WTC11 (cell line): ENCODE data around the gene EIF4H. TPM values are rescaled to one million over a fixed set of nuclear protein-coding genes. Genes with fewer than 3 reads are reported as not detected.

Experiments used
- ATAC-seq: fragments of 200-7000 bp; cut with Tn5 transposase; 2 replicates; pipeline ENCODE4 v1.10.0; 2021; ENCODE audit warnings: mild to moderate bottlenecking, moderate library complexity
- CTCF ChIA-PET: fragments of 300-600 bp; sonication (Branson Sonifier 250); formaldehyde crosslinking; loops from one replicate; lab custom pipeline; 2021; ENCODE audit warnings: antibody characterized with exemption; lab: Charles Lee
- POLR2A ChIA-PET: fragments of 350-600 bp; sonication (Branson Sonifier 250); formaldehyde crosslinking; loops from one replicate; lab custom pipeline; 2021; ENCODE audit warnings: antibody characterized with exemption; lab: Charles Lee
- DNase-seq: peaks from one replicate; pipeline ENCODE4 v3.0.0; 2021; ENCODE audit warnings: low spot score
- H3K27ac Mint-ChIP-seq: 2 replicates; pipeline ENCODE4 v1.8.0; 2021; ENCODE audit warnings: mixed read lengths
- H3K27me3 Mint-ChIP-seq: 2 replicates; pipeline ENCODE4 v1.8.0; 2021; ENCODE audit warnings: low read depth, mild to moderate bottlenecking, moderate library complexity, mixed read lengths
- H3K36me3 Mint-ChIP-seq: 2 replicates; pipeline ENCODE4 v1.8.0; 2021; ENCODE audit warnings: mixed read lengths
- H3K4me1 Mint-ChIP-seq: 2 replicates; pipeline ENCODE4 v1.8.0; 2022; ENCODE audit warnings: mixed read lengths
- H3K4me3 Mint-ChIP-seq: 2 replicates; pipeline ENCODE4 v1.8.0; 2021; ENCODE audit warnings: mild to moderate bottlenecking, moderate library complexity, mixed read lengths
- H3K9me3 Mint-ChIP-seq: 2 replicates; pipeline ENCODE4 v1.8.0; 2021; ENCODE audit warnings: mixed read lengths
- AR ChIP-seq: fragments of 250-450 bp; sonication (Bioruptor Pico); IDR thresholded peaks from 2 replicates; pipeline ENCODE4 v1.9.0; 2021; ENCODE audit warnings: mild to moderate bottlenecking
- ELF4 ChIP-seq: sonication (generic); formaldehyde crosslinking; IDR thresholded peaks from 2 replicates; pipeline ENCODE4 v1.8.1; 2022; ENCODE audit warnings: low read depth, mild to moderate bottlenecking, moderate library complexity, missing genetic modification reagents
- FOXJ3 ChIP-seq: sonication (generic); formaldehyde crosslinking; IDR thresholded peaks from 2 replicates; pipeline ENCODE4 v1.9.0; 2021; ENCODE audit warnings: missing genetic modification reagents, mild to moderate bottlenecking, borderline replicate concordance
- FOXK1 ChIP-seq: sonication (generic); formaldehyde crosslinking; IDR thresholded peaks from 2 replicates; pipeline ENCODE4 v1.8.0; 2022; ENCODE audit warnings: mild to moderate bottlenecking, moderate library complexity, missing genetic modification reagents
- GRHL2 ChIP-seq: fragments of 250-450 bp; sonication (Bioruptor Pico); IDR thresholded peaks from 2 replicates; pipeline ENCODE4 v1.8.0; 2022; ENCODE audit warnings: mild to moderate bottlenecking, moderate library complexity; ENCODE audit not compliant: insufficient replicate concordance, severe bottlenecking
- IRF1 ChIP-seq: sonication (generic); formaldehyde crosslinking; IDR thresholded peaks from 2 replicates; pipeline ENCODE4 v1.8.0; 2023; ENCODE audit warnings: missing genetic modification reagents
- IRF2 ChIP-seq: sonication (generic); formaldehyde crosslinking; IDR thresholded peaks from 2 replicates; pipeline ENCODE4 v1.8.0; 2022; ENCODE audit warnings: low read depth, missing genetic modification reagents, borderline replicate concordance
- MYBL2 ChIP-seq: sonication (generic); formaldehyde crosslinking; IDR thresholded peaks from 2 replicates; pipeline ENCODE4 v1.8.1; 2023; ENCODE audit warnings: mild to moderate bottlenecking, moderate library complexity, missing genetic modification reagents
- PREB ChIP-seq: sonication (generic); formaldehyde crosslinking; IDR thresholded peaks from 2 replicates; pipeline ENCODE4 v1.8.1; 2022; ENCODE audit warnings: mild to moderate bottlenecking, missing genetic modification reagents, moderate library complexity, borderline replicate concordance
- TEAD1 ChIP-seq: sonication (generic); formaldehyde crosslinking; IDR thresholded peaks from 2 replicates; pipeline ENCODE4 v1.8.0; 2022; ENCODE audit warnings: mild to moderate bottlenecking, missing genetic modification reagents
- TP53 ChIP-seq: sonication (generic); formaldehyde crosslinking; IDR thresholded peaks from 2 replicates; pipeline ENCODE4 v1.8.1; 2023; ENCODE audit warnings: mild to moderate bottlenecking, missing genetic modification reagents
- ZBTB21 ChIP-seq: sonication (generic); formaldehyde crosslinking; IDR thresholded peaks from 2 replicates; pipeline ENCODE4 v1.8.1; 2023; ENCODE audit warnings: mild to moderate bottlenecking, missing genetic modification reagents, borderline replicate concordance
- ZNF121 ChIP-seq: sonication (generic); formaldehyde crosslinking; IDR thresholded peaks from 2 replicates; pipeline ENCODE4 v1.8.0; 2023; ENCODE audit warnings: missing genetic modification reagents
- ZNF396 ChIP-seq: fragments of 250-450 bp; sonication (Bioruptor Pico); IDR thresholded peaks from 2 replicates; pipeline ENCODE4 v1.8.0; 2021; ENCODE audit warnings: mild to moderate bottlenecking, moderate library complexity, borderline replicate concordance
- ZSCAN18 ChIP-seq: fragments of 250-450 bp; sonication (Bioruptor Pico); IDR thresholded peaks from 2 replicates; pipeline ENCODE4 v2.1.2; 2022; ENCODE audit warnings: mild to moderate bottlenecking, moderate library complexity
- total RNA-seq: library from RNA; stranded (reverse); gene quantifications from 3 replicates; pipeline ENCODE4 v1.2.3, GENCODE V29; 2021
- TF ChIP-seq, protein P1 (sequence below): sonication (generic); formaldehyde crosslinking; IDR thresholded peaks from 2 replicates; pipeline ENCODE4 v1.8.1; 2023; ENCODE audit warnings: mild to moderate bottlenecking, missing genetic modification reagents
- TF ChIP-seq, protein P2 (sequence below): sonication (generic); formaldehyde crosslinking; IDR thresholded peaks from 2 replicates; pipeline ENCODE4 v1.8.0; 2022; ENCODE audit warnings: mild to moderate bottlenecking, missing genetic modification reagents
- TF ChIP-seq, protein P3 (sequence below): sonication (generic); formaldehyde crosslinking; IDR thresholded peaks from 2 replicates; pipeline ENCODE4 v1.8.0; 2023; ENCODE audit warnings: mild to moderate bottlenecking, missing genetic modification reagents
- TF ChIP-seq, protein P4 (sequence below): sonication (generic); formaldehyde crosslinking; IDR thresholded peaks from 2 replicates; pipeline ENCODE4 v1.8.1; 2022; ENCODE audit warnings: mild to moderate bottlenecking, moderate library complexity, missing genetic modification reagents

The EIF4H gene
- total RNA-seq, 1 experiment from 2014 or later: 355 TPM

GRCh38 chr7:74193913-74194312, 19.8 kb downstream of the EIF4H start:
- CTCF ChIA-PET: interaction anchor here (1.1 to 1.5 kb wide), 2 partner anchors 10 to 12 kb away, joined by 4 to 6 read pairs; no protein-coding TSS in a partner anchor
- POLR2A ChIA-PET: interaction anchor here (1.3 kb wide), 1 partner anchor 11 kb away, joined by 3 read pairs; no protein-coding TSS in a partner anchor
- H3K9me3 Mint-ChIP-seq: no peaks in the 10 kb centered on the region
- ATAC-seq (no peak), DNase-seq (no peak)
- no peaks in the 10 kb centered on the region for H3K4me1 Mint-ChIP-seq
- H3K27me3 Mint-ChIP-seq: no peaks in the 10 kb centered on the region
- TF ChIP-seq, protein P1, sequence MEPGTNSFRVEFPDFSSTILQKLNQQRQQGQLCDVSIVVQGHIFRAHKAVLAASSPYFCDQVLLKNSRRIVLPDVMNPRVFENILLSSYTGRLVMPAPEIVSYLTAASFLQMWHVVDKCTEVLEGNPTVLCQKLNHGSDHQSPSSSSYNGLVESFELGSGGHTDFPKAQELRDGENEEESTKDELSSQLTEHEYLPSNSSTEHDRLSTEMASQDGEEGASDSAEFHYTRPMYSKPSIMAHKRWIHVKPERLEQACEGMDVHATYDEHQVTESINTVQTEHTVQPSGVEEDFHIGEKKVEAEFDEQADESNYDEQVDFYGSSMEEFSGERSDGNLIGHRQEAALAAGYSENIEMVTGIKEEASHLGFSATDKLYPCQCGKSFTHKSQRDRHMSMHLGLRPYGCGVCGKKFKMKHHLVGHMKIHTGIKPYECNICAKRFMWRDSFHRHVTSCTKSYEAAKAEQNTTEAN (CRISPR knock-in tag): no peak
- TF ChIP-seq FOXK1 (CRISPR knock-in tag) (no peak), IRF1 (CRISPR knock-in tag) (no peak), ELF4 (no peak), TP53 (no peak), ZBTB21 (CRISPR knock-in tag) (no peak), IRF2 (no peak), PREB (CRISPR knock-in tag) (no peak)
- TF ChIP-seq, protein P2, sequence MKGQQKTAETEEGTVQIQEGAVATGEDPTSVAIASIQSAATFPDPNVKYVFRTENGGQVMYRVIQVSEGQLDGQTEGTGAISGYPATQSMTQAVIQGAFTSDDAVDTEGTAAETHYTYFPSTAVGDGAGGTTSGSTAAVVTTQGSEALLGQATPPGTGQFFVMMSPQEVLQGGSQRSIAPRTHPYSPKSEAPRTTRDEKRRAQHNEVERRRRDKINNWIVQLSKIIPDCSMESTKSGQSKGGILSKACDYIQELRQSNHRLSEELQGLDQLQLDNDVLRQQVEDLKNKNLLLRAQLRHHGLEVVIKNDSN: no peak
- TF ChIP-seq, protein P3, sequence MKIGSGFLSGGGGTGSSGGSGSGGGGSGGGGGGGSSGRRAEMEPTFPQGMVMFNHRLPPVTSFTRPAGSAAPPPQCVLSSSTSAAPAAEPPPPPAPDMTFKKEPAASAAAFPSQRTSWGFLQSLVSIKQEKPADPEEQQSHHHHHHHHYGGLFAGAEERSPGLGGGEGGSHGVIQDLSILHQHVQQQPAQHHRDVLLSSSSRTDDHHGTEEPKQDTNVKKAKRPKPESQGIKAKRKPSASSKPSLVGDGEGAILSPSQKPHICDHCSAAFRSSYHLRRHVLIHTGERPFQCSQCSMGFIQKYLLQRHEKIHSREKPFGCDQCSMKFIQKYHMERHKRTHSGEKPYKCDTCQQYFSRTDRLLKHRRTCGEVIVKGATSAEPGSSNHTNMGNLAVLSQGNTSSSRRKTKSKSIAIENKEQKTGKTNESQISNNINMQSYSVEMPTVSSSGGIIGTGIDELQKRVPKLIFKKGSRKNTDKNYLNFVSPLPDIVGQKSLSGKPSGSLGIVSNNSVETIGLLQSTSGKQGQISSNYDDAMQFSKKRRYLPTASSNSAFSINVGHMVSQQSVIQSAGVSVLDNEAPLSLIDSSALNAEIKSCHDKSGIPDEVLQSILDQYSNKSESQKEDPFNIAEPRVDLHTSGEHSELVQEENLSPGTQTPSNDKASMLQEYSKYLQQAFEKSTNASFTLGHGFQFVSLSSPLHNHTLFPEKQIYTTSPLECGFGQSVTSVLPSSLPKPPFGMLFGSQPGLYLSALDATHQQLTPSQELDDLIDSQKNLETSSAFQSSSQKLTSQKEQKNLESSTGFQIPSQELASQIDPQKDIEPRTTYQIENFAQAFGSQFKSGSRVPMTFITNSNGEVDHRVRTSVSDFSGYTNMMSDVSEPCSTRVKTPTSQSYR (CRISPR knock-in tag): no peak
- TF ChIP-seq, protein P4, sequence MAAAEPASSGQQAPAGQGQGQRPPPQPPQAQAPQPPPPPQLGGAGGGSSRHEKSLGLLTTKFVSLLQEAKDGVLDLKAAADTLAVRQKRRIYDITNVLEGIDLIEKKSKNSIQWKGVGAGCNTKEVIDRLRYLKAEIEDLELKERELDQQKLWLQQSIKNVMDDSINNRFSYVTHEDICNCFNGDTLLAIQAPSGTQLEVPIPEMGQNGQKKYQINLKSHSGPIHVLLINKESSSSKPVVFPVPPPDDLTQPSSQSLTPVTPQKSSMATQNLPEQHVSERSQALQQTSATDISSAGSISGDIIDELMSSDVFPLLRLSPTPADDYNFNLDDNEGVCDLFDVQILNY (CRISPR knock-in tag): no peak
- peaks cover 72% of the 10 kb centered on the region for H3K36me3 Mint-ChIP-seq
- no peak overlapping the region for H3K4me3 Mint-ChIP-seq
- H3K27ac Mint-ChIP-seq: no peak overlapping the region

DNA sequence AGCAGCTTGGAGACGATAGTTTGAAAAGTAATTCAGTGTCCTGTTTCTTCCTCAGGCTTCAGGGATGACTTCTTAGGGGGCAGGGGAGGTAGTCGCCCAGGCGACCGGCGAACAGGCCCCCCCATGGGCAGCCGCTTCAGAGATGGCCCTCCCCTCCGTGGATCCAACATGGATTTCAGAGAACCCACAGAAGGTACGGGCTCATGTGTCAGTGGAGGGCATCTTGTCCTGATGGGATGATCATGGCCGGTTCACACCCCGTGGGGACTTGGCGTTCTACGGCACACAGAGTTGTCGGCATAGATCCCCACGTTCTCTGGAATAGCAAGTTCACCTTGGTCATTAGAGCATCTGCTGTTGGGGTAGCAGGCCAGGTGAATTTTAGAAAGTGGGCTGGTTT, 20.5 kb downstream of the EIF4H start:
- H3K9me3 Mint-ChIP-seq: no peaks in the 10 kb centered on the region
- peaks cover 64% of the 10 kb centered on the region for H3K36me3 Mint-ChIP-seq
- DNase-seq (no peak), ATAC-seq (no peak)
- no peak overlapping the region for H3K4me3 Mint-ChIP-seq
- no peaks in the 10 kb centered on the region for H3K27me3 Mint-ChIP-seq
- POLR2A ChIA-PET: interaction anchor here (1.3 kb wide), 1 partner anchor 12 kb away, joined by 3 read pairs; no protein-coding TSS in a partner anchor
- H3K27ac Mint-ChIP-seq: no peak overlapping the region
- CTCF ChIA-PET: interaction anchor here (1.5 kb wide), 1 partner anchor 9 kb away, joined by 4 read pairs; no protein-coding TSS in a partner anchor
- H3K4me1 Mint-ChIP-seq: no peaks in the 10 kb centered on the region
- TF ChIP-seq ZNF396 (CRISPR knock-in tag): no peak
- no peak for TF ChIP-seq ZSCAN18 (CRISPR knock-in tag)
- TF ChIP-seq TEAD1 (CRISPR knock-in tag): no peak
- no peak for TF ChIP-seq AR (CRISPR knock-in tag)
- TF ChIP-seq PREB (CRISPR knock-in tag): no peak
- no peak for TF ChIP-seq MYBL2 (CRISPR knock-in tag)
- no peak for TF ChIP-seq FOXJ3 (CRISPR knock-in tag)
- TF ChIP-seq GRHL2 (CRISPR knock-in tag): no peak
- TF ChIP-seq ZNF121 (CRISPR knock-in tag): no peak
